GM03348 (cell line): ENCODE data around the gene NUDT21.
A peak's percentile ranks its signal among the peaks of the same experiment; 100 is the strongest.

Experiments
- DNase-seq: peaks from one replicate; pipeline ENCODE4 v3.0.0; 2012; ENCODE audit warnings: low spot score

The NUDT21 gene

DNA sequence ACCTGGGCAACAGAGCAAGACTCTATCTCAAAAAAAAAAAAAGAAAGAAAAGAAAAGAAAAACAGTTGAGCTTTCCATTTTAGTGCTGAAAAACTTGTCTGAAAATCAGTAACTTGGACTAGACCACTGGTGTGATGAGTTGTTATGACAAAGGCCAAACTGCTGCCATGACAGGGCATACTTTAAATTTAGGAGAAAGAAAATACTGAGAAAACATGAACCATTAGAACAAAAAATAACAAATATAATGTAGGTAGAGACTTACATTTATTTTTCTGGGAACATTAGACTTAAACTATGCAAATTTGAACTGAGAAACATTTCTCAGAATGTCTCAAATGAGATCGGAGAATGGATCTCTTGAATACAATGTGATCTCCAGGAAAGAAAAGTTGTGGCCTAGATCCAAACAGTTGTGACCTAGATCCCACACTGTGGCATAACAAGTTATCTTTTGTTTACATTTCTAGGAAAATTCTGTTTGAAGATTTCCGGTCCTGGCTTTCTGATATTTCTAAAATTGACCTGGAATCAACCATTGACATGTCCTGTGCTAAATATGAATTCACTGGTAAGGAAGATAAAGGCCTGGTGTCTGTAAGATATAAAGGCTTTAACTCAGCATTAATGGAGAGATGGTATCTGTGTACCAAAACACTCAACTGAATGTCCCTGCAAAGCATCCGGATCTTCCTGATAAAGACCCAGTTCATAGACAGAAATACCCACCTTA lies 11.1 kb upstream of the NUDT21 start:
- no peak for DNase-seq

- peak; percentile 11 for DNase-seq
Observed at GRCh38 chr16:56460101-56460500, 9.0 kb upstream of the NUDT21 start.

DNA sequence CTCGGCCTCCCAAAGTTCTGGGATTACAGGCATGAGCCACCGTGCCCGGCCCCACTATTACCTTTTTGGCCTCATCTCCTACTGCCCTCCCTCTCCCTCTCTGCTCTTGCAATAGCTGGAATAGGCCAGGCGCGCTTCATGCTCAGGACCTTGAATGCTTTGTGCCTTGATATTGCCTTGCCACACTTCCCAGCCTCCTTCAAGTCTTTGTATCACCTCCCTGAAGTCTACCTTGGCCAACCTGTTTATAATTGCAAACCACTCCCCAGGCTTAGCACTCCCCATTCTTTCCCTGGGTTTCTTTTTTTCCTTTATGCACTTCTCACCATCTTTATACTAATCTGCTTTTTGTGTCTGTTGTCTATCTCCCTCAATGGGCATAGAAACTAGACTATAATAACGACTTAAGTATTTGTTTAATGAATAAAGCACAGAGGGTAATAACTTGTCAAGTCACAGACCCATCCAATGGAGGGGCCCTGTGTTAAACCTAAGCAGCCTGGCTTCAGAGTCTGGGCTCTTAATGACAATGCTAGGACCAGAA lies 6.9 kb upstream of the NUDT21 start:
- no peak for DNase-seq

DNA sequence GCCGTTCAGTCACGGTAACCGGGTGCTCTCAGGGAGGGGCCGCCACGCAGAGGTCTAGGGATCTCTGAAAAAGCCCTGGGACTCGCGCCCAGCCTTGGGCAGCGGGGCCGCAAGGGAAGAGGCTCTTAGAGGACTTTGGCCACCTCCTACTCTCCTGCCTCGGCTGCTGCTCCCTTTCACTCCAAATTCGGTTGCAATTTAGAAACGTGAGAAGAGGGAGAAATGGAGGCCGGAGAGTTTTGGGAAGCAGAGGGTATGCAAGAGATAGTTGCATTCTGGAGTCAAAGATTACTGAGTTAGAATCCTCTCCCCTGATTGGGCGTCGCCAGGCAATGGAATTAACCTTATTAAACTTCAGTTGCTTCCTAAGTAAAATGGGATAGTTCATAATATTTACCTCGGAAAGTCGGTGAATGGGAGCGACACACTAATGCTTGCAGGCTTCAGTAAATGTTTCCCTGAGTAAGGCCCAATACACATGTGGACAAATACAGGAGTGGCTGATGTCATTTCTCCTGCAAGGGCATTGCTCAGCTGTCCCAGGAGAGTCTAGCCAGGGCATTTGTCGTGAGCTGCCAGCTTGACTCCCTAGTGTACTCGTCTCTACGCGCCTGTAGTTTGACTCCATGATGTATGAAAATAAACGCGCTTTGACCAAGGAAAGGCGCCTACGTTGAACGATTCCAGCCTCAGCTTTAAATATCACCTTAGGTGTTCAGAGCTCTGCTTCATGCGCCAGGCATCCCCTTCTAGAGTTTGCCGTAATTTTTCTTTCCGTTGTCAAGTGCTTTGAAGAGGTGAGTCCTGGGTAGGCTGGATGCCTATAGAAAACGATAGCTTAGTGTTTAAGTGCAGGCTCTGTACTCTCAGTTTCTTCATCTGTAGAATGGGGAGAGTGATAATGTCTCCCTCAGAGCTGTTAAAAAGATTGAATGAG lies 889 bp upstream of the NUDT21 start:
- DNase-seq, result peak; percentile 67

DNA sequence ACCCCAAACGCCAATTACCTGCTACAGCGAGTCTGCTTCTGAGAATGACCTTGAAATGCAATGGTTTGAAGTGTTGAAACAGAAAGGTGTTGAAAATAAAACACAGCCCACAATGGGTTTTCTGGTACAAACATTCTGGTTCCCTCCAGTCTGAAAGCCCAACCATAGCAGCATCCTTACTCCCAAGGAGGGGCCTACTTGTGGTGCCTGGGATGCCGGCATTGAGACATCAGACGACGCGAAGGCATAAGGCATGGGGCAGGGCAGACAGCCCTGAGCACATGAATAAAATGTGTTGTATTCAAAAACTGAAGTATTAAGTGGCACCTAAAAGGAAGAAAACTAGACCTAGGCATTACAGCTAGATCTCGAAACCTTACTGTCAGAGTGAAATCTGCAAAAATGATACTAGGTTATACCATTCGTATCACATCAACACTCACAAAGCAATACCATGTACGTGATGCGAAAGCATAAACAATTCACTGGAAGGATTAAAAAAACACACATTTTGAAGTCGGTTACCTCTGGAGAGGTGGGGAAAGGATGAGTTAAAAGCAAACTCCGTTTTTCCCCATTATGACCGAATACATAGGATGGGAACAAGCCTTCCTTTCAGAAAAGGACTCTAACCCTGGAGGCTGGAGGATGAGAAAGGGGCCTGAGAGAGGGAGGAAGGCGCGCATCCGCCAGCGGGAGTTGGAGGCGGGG lies 702 bp downstream of the NUDT21 start:
- DNase-seq, result peak; percentile 48

- no peak for DNase-seq
Observed at GRCh38 chr16:56448005-56448404, 3.1 kb downstream of the NUDT21 start.

GRCh38 chr16:56447286-56447685 lies 3.8 kb downstream of the NUDT21 start:
- DNase-seq, result no peak

DNA sequence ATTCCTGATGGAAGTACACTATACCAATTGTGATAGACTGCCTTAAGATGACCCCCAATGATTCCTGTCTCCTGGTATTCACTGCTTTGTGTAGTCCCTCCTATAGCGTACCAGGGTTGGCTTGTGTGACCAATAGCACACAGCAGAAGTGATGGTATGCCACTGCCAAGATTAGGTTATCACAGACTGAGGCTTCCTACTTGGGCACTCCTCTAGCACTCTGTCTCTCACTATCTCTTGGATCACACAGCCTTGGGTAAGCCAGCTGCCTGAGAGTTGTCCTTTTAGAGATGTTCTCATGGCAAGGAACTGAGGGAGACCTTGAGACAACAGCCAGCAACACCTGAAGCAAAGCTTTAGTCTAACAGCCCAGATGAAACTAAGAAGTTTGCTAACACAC lies 13.1 kb downstream of the NUDT21 start:
- no peak for DNase-seq

DNA sequence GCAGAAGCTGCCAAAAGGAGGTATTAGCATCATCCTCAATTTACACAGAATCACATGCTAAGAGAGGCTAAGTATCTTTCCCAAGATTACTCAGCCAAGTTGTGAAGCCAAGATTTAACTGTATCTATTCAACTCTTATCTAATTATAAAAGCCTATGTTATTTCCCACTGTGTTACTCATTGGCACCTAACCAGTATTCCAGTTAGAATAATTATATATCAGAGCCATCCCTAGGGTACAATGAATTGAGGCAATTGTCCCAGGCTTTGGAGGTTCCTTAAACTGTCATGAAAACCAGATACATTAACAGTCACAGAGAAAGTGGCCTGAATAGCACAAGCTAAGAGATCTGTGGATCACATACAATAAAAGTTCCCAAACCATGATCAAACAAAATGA lies 14.9 kb downstream of the NUDT21 start:
- no peak for DNase-seq

DNA sequence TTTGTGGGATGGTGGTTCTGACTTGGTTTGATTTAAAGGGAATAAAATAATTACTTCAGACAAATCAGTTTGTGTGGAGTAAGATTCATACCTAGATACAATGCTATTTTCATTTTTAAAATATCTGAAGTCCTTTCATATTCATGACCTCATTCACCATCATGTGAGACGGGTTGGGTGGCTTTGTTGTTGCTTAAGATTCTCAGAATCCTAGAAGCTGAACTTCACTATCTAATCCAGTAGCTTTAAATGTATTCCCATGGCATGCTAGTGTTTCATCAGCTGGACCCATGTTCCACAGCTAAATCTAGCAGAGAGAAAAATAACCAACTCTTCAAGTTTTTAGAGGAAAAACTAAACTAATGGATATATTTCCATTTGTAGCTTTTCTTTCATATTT lies 23.0 kb downstream of the NUDT21 start:
- DNase-seq, result no peak

DNA sequence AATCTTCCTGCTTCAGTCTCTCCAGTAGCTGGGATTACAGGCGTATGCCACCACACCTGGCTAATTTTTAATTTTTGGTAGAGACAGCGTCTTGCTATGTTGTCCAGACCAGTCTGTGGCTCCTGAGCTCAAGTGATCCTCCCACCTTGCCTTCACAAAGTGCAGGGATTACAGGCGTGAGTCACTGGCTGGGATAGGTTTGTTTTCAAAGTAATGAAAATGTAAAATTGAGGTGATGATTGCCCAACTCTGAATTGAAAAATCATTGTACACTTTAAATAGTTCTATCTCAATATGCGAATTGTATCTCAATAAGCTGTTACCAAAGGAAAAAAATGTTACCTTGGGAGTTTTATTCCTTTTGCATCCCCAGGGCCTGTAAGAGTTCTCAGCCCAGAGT lies 24.5 kb downstream of the NUDT21 start:
- no peak for DNase-seq

DNA sequence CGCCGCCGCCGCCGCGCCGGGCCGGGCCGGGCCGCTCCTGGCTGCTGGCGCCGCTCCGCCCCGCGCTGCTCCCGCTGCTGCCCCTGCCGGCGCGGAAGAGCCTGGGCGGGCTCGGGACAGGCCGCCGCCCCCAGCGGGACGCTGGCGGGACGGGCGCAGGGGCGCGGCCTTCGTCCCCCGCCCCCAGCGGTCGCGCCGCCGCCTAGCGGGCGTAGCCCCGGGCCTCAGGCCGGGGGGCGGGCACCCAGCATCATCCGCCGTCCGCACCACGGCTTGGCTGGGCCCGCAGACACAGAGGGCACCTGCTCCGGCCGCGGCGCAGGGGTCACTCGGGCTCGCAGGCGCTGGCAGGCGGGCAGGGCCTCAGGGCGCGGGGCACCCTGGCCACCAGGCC lies 25.7 kb downstream of the NUDT21 start, which contains the start of gene AMFR:
Gene AMFR (minus strand): TSS at position 107 of the 394 bp plus-strand sequence. CDS start 218 bp downstream, outside the sequence.
- DNase-seq, result peak; percentile 98

DNA sequence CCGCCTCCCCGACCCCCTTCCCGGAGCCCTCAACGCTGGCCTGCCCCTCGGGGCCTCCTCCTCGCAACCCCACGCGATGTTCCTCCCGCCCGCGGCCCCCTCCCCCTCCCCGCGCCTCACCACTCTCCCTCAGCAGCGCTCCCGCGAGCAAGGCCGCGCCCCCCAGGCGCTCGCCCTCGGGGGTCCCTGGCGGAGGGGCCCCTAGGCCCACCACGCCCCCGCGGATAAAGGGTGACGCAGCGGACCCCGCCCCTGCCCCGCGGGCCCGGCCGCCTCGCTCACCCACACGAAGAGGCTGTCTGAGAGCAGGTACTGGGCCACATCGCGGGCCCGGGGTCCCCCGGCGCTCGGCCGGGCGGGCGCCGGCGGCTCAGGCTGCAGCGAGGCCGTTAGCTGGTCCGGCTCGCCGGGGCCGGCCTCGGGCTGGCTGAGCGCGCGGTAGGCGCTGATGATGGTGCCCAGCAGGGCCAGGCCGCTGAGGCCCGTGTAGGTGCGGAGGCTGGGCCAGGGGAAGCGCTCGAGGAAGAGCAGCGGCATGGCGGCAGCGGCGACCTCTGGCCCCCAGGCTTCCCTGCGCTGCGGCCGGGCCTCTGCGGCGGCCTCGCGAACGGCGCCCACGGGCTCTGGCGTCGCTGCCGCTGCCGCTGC lies 26.2 kb downstream of the NUDT21 start:
- peak; percentile 68 for DNase-seq

- DNase-seq, result no peak
Observed at GRCh38 chr16:56424404-56424764, 26.7 kb downstream of the NUDT21 start.

DNA sequence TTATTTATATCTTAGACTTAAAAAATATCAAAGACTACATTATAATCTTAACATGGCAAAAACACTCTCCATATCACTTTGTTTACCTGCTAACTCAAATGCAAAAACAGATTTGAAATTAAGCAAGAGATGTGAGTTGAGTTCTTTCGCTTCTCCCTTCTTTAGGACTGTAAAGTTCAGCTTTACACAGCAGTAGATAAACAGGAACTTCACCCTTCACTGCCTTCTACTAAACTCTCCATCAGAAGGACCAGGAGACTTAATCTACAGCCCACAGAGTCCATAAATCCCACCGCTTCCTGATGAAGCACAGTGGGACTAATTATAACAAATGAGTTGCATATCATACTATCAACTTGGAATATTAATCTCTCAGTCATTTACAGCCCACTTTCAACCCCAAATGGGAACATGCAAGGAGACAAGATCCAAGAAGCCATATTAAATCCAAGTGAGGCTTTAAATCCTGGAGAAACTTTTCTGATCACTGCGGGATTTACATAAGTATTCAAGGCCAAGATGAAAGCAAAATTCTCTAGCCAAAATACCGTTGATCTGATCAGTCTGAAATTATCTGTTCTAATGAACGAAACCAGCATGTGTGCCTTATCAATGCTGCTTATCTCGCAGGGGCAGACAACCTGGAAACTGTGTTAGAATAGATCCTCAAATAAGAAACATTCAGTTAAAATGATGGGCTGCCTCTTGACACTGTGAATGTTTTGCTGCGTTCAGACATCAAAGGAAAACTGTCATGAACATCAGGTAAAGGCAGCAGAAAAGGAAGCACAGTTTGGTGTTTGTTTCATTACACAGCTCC lies 27.3 kb downstream of the NUDT21 start:
- DNase-seq, result no peak

GRCh38 chr16:56422896-56423441 lies 28.2 kb downstream of the NUDT21 start:
- no peak for DNase-seq

DNA sequence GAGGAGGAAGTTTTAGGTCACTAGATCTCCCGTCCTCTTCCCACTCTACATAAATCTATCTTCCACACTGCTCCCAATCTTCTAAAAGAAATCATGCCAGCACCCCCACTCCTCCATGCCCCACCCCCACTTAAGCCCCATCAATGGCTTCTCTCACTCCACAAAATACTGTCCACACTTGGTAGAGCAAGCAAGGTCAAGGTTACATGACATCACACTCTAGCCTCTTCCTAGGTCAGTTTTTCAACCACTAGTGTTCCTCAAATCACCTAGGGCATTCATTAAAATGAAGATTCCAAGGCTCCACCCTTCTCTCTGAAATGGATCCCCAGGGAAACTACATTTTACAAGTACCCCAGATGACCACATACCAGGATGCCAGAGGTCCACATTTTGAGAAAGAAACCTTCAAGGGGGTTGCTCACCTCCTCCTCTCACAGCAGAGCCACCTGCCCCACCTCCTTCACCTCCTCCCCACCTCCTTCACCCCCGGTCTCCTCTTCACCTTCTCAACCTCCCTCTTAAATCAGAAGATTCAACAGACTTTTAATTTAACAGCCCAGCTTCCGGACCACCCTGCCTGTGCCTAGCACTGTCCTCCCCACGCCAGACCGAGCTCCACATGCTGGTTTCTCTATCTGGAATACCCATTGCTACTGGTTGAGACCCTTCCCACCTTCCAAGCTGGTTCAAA lies 29.0 kb downstream of the NUDT21 start:
- no peak for DNase-seq

- no peak for DNase-seq
Observed at GRCh38 chr16:56421313-56421712, 29.8 kb downstream of the NUDT21 start.

GRCh38 chr16:56420613-56421012 lies 30.5 kb downstream of the NUDT21 start:
- no peak for DNase-seq
